ENCODE data around the gene SLC39A1.

GRCh38 chr1:153926405-153926804 is 36.9 kb downstream of the SLC39A1 start:
- no peak for TF ChIP-seq CTCF (IDR thresholded peaks at IDR 0.05)
- no peak for TF ChIP-seq POLR2A (IDR thresholded peaks at IDR 0.05)

Measured in testis (tissue), 2 donors.